WTC11 (cell line): ENCODE measurements around the gene RFX7. TPM values are rescaled to one million over a fixed set of nuclear protein-coding genes. Genes with fewer than 3 reads are reported as not detected.

Experiments used
- ATAC-seq: fragments of 200-7000 bp; cut with Tn5 transposase; 2 replicates; pipeline ENCODE4 v1.10.0; 2021; ENCODE audit warnings: mild to moderate bottlenecking, moderate library complexity
- CTCF ChIA-PET: fragments of 300-600 bp; sonication (Branson Sonifier 250); formaldehyde crosslinking; loops from one replicate; lab custom pipeline; 2021; ENCODE audit warnings: antibody characterized with exemption; lab: Charles Lee
- POLR2A ChIA-PET: fragments of 350-600 bp; sonication (Branson Sonifier 250); formaldehyde crosslinking; loops from one replicate; lab custom pipeline; 2021; ENCODE audit warnings: antibody characterized with exemption; lab: Charles Lee
- DNase-seq: peaks from one replicate; pipeline ENCODE4 v3.0.0; 2021; ENCODE audit warnings: low spot score
- H3K27ac Mint-ChIP-seq: 2 replicates; pipeline ENCODE4 v1.8.0; 2021; ENCODE audit warnings: mixed read lengths
- H3K27me3 Mint-ChIP-seq: 2 replicates; pipeline ENCODE4 v1.8.0; 2021; ENCODE audit warnings: low read depth, mild to moderate bottlenecking, moderate library complexity, mixed read lengths
- H3K36me3 Mint-ChIP-seq: 2 replicates; pipeline ENCODE4 v1.8.0; 2021; ENCODE audit warnings: mixed read lengths
- H3K4me1 Mint-ChIP-seq: 2 replicates; pipeline ENCODE4 v1.8.0; 2022; ENCODE audit warnings: mixed read lengths
- H3K4me3 Mint-ChIP-seq: 2 replicates; pipeline ENCODE4 v1.8.0; 2021; ENCODE audit warnings: mild to moderate bottlenecking, moderate library complexity, mixed read lengths
- H3K9me3 Mint-ChIP-seq: 2 replicates; pipeline ENCODE4 v1.8.0; 2021; ENCODE audit warnings: mixed read lengths
- CBFB ChIP-seq: sonication (generic); formaldehyde crosslinking; IDR thresholded peaks from 2 replicates; pipeline ENCODE4 v1.8.1; 2022; ENCODE audit warnings: mild to moderate bottlenecking, low read depth, missing genetic modification reagents
- EMX1 ChIP-seq: fragments of 250-450 bp; sonication (Bioruptor Pico); IDR thresholded peaks from 2 replicates; pipeline ENCODE4 v1.8.0; 2021; ENCODE audit warnings: mild to moderate bottlenecking
- HMGA2 ChIP-seq: fragments of 250-450 bp; sonication (Bioruptor Pico); IDR thresholded peaks from 2 replicates; pipeline ENCODE4 v1.4.0; 2021; ENCODE audit warnings: mild to moderate bottlenecking, moderate library complexity
- HMGXB4 ChIP-seq: sonication (generic); formaldehyde crosslinking; IDR thresholded peaks from 2 replicates; pipeline ENCODE4 v1.8.1; 2023; ENCODE audit warnings: mild to moderate bottlenecking, moderate library complexity, missing genetic modification reagents
- NFE2L1 ChIP-seq: sonication (generic); formaldehyde crosslinking; IDR thresholded peaks from 2 replicates; pipeline ENCODE4 v1.8.1; 2023; ENCODE audit warnings: missing genetic modification reagents
- NR2C2 ChIP-seq: sonication (generic); formaldehyde crosslinking; IDR thresholded peaks from 2 replicates; pipeline ENCODE4 v1.8.0; 2022; ENCODE audit warnings: mild to moderate bottlenecking, missing genetic modification reagents
- NR3C1 ChIP-seq: sonication (generic); formaldehyde crosslinking; conservative IDR thresholded peaks from 2 replicates; pipeline ENCODE4 v1.8.1; 2023; ENCODE audit warnings: low read depth, mild to moderate bottlenecking, missing genetic modification reagents
- OVOL2 ChIP-seq: fragments of 250-450 bp; sonication (Bioruptor Pico); IDR thresholded peaks from 2 replicates; pipeline ENCODE4 v1.9.0; 2021; ENCODE audit warnings: mild to moderate bottlenecking, borderline replicate concordance
- PRDM15 ChIP-seq: sonication (generic); formaldehyde crosslinking; IDR thresholded peaks from 2 replicates; pipeline ENCODE4 v1.8.0; 2022; ENCODE audit warnings: missing genetic modification reagents
- PREB ChIP-seq: sonication (generic); formaldehyde crosslinking; IDR thresholded peaks from 2 replicates; pipeline ENCODE4 v1.8.1; 2022; ENCODE audit warnings: mild to moderate bottlenecking, missing genetic modification reagents, moderate library complexity, borderline replicate concordance
- RELA ChIP-seq: sonication (generic); formaldehyde crosslinking; IDR thresholded peaks from 2 replicates; pipeline ENCODE4 v1.8.1; 2022; ENCODE audit warnings: missing genetic modification reagents, mild to moderate bottlenecking, borderline replicate concordance
- ZNF423 ChIP-seq: fragments of 250-450 bp; sonication (Bioruptor Pico); IDR thresholded peaks from 2 replicates; pipeline ENCODE4 v2.1.2; 2022; ENCODE audit warnings: mild to moderate bottlenecking, moderate library complexity
- ZNF512 ChIP-seq: sonication (generic); formaldehyde crosslinking; IDR thresholded peaks from 2 replicates; pipeline ENCODE4 v1.8.1; 2022; ENCODE audit warnings: missing genetic modification reagents, borderline replicate concordance
- total RNA-seq: library from RNA; stranded (reverse); gene quantifications from 3 replicates; pipeline ENCODE4 v1.2.3, GENCODE V29; 2021
- TF ChIP-seq, protein P1 (sequence below): sonication (generic); formaldehyde crosslinking; IDR thresholded peaks from 2 replicates; pipeline ENCODE4 v1.8.0; 2022; ENCODE audit warnings: mild to moderate bottlenecking, missing genetic modification reagents
- TF ChIP-seq, protein P2 (sequence below): sonication (generic); formaldehyde crosslinking; IDR thresholded peaks from 2 replicates; pipeline ENCODE4 v1.8.1; 2023; ENCODE audit warnings: mild to moderate bottlenecking, missing genetic modification reagents, borderline replicate concordance
- TF ChIP-seq, protein P3 (sequence below): fragments of 250-450 bp; sonication (Bioruptor Pico); IDR thresholded peaks from 2 replicates; pipeline ENCODE4 v1.9.0; 2021; ENCODE audit warnings: mild to moderate bottlenecking, borderline replicate concordance
- TF ChIP-seq, protein P4 (sequence below): sonication (generic); formaldehyde crosslinking; IDR thresholded peaks from 2 replicates; pipeline ENCODE4 v1.8.0; 2023; ENCODE audit warnings: mild to moderate bottlenecking, missing genetic modification reagents

RFX7 gene
- total RNA-seq, 1 experiment from 2014 or later: 36.0 TPM

DNA sequence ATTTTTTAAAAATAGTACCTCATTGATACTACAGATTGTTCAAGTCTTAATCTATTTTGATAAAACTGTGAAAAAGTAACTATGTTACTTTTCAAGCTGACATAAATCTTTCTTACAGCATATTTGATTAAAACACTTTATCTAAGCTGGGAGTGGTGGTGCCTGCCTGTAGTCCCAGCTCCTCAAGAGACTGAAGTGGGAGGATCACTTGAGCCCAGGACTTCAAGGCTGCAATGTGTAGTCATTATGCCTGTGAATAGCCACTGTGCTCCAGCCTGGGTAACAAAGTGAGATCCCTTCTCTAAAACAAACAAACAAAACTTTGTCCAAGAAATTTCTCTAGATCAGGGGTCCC, 190.7 kb downstream of the RFX7 start:
- CTCF ChIA-PET: interaction anchor here (0.7 to 1.7 kb wide), 9 partner anchors 8 to 172 kb away, joined by 3 to 13 read pairs (median 4); partner anchors contain the start of gene NEDD4
- no peak overlapping the region for H3K27ac Mint-ChIP-seq
- no peaks in the 10 kb centered on the region for H3K36me3 Mint-ChIP-seq
- DNase-seq (no peak), ATAC-seq (peak; percentile 44)
- H3K4me3 Mint-ChIP-seq: no peak overlapping the region
- no peaks in the 10 kb centered on the region for H3K9me3 Mint-ChIP-seq
- H3K27me3 Mint-ChIP-seq: no peaks in the 10 kb centered on the region
- H3K4me1 Mint-ChIP-seq: no peaks in the 10 kb centered on the region
- POLR2A ChIA-PET: no interaction called here
- no peak for TF ChIP-seq CBFB (CRISPR knock-in tag)
- no peak for TF ChIP-seq RELA (CRISPR knock-in tag)
- no peak for TF ChIP-seq EMX1 (CRISPR knock-in tag)
- no peak for TF ChIP-seq OVOL2 (CRISPR knock-in tag)
- TF ChIP-seq, protein P1, sequence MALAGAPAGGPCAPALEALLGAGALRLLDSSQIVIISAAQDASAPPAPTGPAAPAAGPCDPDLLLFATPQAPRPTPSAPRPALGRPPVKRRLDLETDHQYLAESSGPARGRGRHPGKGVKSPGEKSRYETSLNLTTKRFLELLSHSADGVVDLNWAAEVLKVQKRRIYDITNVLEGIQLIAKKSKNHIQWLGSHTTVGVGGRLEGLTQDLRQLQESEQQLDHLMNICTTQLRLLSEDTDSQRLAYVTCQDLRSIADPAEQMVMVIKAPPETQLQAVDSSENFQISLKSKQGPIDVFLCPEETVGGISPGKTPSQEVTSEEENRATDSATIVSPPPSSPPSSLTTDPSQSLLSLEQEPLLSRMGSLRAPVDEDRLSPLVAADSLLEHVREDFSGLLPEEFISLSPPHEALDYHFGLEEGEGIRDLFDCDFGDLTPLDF: no peak
- TF ChIP-seq ZNF512 (CRISPR knock-in tag): no peak
- TF ChIP-seq PRDM15 (CRISPR knock-in tag): no peak
- no peak for TF ChIP-seq NR2C2 (CRISPR knock-in tag)
- TF ChIP-seq, protein P2, sequence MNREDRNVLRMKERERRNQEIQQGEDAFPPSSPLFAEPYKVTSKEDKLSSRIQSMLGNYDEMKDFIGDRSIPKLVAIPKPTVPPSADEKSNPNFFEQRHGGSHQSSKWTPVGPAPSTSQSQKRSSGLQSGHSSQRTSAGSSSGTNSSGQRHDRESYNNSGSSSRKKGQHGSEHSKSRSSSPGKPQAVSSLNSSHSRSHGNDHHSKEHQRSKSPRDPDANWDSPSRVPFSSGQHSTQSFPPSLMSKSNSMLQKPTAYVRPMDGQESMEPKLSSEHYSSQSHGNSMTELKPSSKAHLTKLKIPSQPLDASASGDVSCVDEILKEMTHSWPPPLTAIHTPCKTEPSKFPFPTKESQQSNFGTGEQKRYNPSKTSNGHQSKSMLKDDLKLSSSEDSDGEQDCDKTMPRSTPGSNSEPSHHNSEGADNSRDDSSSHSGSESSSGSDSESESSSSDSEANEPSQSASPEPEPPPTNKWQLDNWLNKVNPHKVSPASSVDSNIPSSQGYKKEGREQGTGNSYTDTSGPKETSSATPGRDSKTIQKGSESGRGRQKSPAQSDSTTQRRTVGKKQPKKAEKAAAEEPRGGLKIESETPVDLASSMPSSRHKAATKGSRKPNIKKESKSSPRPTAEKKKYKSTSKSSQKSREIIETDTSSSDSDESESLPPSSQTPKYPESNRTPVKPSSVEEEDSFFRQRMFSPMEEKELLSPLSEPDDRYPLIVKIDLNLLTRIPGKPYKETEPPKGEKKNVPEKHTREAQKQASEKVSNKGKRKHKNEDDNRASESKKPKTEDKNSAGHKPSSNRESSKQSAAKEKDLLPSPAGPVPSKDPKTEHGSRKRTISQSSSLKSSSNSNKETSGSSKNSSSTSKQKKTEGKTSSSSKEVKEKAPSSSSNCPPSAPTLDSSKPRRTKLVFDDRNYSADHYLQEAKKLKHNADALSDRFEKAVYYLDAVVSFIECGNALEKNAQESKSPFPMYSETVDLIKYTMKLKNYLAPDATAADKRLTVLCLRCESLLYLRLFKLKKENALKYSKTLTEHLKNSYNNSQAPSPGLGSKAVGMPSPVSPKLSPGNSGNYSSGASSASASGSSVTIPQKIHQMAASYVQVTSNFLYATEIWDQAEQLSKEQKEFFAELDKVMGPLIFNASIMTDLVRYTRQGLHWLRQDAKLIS: no peak
- TF ChIP-seq NR3C1 (CRISPR knock-in tag): no peak
- TF ChIP-seq, protein P3, sequence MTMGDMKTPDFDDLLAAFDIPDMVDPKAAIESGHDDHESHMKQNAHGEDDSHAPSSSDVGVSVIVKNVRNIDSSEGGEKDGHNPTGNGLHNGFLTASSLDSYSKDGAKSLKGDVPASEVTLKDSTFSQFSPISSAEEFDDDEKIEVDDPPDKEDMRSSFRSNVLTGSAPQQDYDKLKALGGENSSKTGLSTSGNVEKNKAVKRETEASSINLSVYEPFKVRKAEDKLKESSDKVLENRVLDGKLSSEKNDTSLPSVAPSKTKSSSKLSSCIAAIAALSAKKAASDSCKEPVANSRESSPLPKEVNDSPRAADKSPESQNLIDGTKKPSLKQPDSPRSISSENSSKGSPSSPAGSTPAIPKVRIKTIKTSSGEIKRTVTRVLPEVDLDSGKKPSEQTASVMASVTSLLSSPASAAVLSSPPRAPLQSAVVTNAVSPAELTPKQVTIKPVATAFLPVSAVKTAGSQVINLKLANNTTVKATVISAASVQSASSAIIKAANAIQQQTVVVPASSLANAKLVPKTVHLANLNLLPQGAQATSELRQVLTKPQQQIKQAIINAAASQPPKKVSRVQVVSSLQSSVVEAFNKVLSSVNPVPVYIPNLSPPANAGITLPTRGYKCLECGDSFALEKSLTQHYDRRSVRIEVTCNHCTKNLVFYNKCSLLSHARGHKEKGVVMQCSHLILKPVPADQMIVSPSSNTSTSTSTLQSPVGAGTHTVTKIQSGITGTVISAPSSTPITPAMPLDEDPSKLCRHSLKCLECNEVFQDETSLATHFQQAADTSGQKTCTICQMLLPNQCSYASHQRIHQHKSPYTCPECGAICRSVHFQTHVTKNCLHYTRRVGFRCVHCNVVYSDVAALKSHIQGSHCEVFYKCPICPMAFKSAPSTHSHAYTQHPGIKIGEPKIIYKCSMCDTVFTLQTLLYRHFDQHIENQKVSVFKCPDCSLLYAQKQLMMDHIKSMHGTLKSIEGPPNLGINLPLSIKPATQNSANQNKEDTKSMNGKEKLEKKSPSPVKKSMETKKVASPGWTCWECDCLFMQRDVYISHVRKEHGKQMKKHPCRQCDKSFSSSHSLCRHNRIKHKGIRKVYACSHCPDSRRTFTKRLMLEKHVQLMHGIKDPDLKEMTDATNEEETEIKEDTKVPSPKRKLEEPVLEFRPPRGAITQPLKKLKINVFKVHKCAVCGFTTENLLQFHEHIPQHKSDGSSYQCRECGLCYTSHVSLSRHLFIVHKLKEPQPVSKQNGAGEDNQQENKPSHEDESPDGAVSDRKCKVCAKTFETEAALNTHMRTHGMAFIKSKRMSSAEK (CRISPR knock-in tag): no peak
- TF ChIP-seq, protein P4, sequence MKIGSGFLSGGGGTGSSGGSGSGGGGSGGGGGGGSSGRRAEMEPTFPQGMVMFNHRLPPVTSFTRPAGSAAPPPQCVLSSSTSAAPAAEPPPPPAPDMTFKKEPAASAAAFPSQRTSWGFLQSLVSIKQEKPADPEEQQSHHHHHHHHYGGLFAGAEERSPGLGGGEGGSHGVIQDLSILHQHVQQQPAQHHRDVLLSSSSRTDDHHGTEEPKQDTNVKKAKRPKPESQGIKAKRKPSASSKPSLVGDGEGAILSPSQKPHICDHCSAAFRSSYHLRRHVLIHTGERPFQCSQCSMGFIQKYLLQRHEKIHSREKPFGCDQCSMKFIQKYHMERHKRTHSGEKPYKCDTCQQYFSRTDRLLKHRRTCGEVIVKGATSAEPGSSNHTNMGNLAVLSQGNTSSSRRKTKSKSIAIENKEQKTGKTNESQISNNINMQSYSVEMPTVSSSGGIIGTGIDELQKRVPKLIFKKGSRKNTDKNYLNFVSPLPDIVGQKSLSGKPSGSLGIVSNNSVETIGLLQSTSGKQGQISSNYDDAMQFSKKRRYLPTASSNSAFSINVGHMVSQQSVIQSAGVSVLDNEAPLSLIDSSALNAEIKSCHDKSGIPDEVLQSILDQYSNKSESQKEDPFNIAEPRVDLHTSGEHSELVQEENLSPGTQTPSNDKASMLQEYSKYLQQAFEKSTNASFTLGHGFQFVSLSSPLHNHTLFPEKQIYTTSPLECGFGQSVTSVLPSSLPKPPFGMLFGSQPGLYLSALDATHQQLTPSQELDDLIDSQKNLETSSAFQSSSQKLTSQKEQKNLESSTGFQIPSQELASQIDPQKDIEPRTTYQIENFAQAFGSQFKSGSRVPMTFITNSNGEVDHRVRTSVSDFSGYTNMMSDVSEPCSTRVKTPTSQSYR: no peak
- no peak for TF ChIP-seq HMGA2 (CRISPR knock-in tag)
- no peak for TF ChIP-seq HMGXB4 (CRISPR knock-in tag)
- no peak for TF ChIP-seq NFE2L1
- TF ChIP-seq ZNF423 (CRISPR knock-in tag): no peak
- TF ChIP-seq PREB (CRISPR knock-in tag): no peak
